ENCODE data around the gene SSU72.
"Not testable (repeated sequence)": the region's sequence is repeated elsewhere in the genome, so short reads cannot be mapped to it uniquely, and the experiment has no call there.

Gene SSU72

DNA sequence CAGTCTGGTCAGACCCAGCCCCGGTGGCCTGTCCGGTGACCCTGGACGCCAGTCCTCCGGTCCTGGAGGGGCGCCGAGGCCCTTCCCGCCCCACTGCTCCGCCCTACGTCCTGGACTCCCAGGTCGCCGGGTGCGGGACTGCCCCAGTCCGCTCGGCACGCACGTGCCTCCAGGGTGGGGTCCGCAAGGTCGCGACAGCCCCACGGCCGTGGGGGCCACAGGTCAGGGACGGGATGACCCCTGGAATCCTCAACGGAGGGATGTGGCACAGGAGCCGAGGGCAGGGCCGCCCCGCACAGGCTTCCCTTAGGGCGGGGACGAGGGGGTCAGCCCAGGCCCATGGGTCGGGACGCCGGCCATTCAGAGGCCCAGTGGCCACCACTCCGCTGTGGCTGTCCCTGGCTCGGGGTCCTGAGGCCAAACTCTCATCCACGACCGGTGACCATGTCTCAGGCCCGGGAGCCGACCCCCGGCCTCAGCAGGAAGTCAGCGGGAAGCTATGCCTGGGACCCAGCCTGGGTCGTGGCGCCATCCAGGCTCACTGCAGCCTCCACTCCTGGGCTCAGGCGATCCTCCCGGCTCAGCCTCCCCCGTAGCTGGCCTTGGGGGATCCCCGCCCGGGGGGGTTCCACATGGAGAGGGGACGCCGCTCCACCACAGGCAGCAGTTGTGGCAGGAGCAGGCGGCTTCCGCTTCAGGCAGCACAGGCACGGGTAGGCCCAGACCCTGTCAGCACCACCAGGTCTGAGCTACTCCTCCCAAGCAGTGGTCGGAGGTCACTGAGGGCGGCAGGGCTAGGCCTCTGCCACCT lies 33.6 kb downstream of the SSU72 start:
- DNase-seq (ENCODE audit: low read depth): no peak

DNA sequence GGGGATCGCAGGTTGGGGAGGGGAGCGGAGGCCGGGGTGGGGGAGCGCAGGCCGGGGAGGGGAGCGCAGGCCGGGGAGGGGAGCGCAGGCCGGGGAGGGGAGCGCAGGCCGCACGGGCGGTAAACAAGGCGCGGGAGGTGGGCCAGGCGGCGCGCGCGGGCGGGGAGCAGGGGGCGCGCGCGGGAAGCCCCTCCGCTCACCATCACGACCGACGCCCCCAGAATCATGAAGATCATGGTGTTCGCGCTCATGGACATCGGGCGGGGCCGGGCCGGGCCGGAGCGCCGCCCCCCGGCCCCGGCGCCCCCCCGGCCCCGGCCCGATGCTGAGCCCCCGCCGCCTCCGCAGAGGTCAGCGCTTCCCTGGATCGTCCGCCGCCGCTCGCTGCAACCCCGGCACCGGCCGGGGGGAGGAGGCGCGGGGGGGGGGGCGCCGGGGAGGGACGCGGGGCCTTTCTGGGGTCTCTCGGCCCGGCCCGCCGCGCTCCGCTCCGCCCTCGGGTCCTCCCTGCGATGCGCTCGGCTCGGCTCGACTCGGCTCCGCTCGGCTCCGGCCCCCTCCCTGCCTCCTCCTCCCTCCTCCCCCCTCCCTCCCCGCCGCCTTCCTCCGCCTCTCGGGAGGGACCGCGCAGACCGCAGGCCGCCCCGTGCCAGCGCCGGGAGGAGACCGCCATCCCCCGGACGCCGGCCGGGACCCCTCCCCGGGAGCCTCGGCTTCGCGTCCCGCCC lies 34.4 kb downstream of the SSU72 start, which contains the start of gene TMEM240:
TSS of gene TMEM240 (minus strand) at position 535 of the 728 bp plus-strand sequence. CDS start at position 257, 278 bp downstream.
- peak; percentile 49 for DNase-seq (ENCODE audit: low read depth)

DNA sequence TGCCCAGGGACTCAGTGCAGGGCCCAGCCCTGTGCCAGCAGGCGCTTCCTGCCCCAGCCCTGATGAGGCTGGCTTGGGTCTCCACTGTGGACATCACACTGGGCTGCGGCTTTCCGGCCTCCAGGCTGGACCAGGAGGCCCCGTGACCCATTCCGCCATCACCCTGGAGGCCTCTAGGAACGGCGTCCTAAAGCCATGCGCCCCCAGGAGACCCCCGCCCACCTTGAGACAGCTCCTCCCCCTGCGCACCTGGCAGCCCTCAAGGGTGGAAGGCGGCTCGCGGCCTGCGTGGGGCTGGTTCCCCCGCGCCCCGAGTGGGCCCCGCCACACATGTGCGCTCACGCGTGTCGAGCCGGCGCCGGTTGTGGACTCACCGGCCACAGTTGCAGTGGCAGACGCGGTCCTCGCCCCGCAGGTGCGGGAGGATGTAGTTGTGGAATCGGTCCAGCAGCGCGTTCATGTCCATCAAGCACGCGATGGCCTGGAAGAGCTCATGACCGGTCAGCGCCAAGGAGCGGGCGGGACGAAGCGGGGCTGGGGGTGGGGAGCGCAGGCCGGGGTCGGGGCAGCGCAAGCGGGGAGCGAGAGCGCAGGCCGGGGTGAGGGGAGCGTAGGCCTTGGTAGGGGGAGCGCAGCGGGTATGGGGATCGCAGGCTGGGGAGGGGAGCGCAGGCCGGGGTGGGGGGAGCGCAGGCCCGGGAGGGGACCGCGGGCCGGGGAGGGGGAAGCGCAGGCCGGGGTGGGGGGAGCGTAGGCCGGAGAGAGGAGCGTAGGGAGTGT lies 35.2 kb downstream of the SSU72 start:
- DNase-seq (ENCODE audit: low read depth): no peak

DNA sequence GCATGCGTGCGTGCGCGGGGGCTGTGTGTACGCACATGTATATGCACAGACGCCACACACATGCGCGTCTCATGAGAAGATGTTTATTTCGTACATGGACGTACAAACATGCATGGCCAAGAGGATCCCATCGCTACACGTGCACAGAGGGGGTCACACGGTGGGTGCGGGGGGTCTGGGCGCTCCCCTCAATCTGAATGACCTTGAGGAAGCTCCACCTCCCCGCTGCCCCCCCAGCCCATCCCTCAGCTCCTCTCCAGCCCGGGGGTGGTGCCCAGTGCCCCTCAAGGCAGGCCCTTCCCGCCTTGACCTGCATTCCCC lies 35.7 kb downstream of the SSU72 start:
- no peak for DNase-seq (ENCODE audit: low read depth)

DNA sequence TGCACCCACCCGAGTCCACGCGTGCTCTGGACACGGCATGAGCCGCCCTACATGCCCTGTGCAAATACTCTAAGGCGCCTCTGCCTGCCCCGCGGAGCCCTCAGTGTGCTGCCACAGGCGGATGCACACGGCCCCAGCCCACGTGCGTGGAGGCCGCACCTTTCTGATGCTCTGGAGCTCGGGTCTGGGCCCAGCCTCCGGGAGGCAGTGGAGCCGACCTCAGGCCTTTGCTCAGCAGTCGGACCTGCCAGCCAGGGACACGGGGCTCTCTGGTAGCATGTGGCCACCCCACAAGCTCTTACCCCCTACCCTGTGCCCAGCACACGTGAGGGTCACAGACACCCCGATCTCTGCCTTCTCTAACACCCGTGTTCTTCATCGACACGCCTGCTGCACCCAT lies 36.3 kb downstream of the SSU72 start:
- DNase-seq (ENCODE audit: low read depth): no peak

DNA sequence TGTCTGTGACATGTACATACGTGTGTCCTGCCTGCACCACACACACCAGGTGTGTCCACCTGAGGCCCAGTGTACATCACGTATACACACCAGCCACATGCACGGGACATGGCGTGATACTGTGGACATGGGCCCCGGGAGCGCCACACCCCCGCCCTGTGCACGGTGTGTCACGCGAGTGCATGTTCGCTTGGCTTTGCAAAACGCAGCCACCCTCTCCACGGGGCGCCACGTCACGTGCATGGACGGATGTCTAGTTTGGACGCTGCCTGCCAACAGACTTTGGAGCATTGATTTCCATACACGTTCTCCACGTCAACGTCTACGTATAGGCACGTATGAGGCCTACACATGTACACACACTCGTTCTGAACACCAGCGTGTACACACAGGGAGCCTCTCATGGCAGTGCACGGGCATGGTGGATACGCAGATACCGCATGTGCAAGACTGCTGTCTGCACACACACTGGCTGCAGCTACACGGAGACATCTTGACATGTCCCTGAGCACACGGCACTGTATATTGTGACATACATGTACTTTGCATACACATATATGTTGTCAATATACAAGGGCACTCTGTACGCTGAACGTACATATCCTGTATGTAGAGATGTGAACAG lies 36.9 kb downstream of the SSU72 start:
- no peak for DNase-seq (ENCODE audit: low read depth)

DNA sequence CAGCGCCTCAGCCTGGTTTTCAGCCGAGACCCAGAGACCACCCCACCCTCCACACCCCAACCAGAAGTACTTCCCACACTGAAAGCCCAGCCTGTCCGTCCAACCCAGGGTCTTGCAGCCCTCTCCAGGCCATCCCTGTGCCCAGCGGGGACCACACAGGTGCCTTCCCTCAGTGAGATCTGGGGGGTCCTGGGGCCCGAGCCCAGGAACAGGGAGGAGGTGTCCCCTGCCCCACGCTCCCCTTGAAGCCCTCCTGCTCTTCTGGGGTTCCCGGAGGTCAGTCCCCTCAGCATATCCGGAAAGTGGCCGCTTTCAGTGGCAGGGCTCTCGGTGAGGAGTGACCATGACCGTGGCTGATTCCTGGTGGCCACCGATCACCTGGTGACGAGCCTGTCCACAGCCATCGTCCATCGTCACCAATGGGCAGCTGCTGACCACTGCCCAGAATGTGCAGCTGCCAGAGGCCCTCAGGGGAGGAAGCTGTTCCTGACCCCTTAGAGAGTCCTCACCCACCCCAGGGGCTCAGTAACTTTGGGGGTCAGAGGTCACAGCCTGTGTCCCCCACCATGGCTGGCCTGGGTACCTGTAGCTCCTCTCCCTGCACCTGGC lies 37.6 kb downstream of the SSU72 start:
- no peak for DNase-seq (ENCODE audit: low read depth)

DNA sequence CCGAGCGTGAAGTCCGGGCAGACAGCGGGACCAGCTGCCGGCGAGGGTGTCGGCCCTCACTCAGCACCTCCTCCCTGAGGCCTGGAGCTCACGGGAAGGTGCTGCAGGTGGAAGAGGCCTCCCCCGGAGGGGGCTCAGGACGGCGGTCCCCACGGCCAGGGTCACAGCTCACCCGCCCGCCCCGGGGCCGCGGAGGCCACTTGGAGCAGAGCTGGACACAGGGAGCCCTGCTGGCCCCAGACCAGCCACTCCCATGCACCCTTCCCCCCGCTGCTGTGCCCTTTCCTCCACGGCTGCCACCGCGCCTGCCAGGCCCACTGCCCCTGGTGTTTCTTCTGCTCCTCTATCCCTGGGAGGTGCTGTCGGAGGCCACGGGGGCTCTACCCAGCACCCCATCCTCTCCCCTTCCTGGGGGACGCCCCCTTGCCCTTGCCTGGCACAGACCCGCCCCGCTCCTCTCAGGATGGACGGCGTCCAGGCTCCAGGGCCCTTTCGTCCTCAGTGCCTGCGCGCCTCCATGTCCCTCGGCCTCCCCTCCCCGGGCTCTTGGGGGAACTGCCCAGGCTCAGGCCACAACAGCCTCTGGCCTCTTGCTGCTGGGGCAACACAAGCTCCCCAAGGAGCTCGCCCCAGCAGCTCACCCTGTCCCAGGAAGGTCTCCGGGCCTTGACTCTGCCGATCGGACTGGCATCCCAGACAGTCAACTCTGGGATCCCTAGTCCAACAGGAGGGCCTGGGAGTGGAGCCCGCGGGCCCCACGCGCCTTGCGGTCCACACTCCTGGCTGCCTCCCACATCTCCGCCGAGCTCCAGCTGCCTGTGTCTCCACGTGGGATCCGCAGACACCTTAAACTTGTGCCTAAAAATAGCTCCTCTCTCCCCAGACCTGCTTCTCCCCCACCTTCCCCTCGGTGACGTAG lies 38.4 kb downstream of the SSU72 start:
- no peak for DNase-seq (ENCODE audit: low read depth)

DNA sequence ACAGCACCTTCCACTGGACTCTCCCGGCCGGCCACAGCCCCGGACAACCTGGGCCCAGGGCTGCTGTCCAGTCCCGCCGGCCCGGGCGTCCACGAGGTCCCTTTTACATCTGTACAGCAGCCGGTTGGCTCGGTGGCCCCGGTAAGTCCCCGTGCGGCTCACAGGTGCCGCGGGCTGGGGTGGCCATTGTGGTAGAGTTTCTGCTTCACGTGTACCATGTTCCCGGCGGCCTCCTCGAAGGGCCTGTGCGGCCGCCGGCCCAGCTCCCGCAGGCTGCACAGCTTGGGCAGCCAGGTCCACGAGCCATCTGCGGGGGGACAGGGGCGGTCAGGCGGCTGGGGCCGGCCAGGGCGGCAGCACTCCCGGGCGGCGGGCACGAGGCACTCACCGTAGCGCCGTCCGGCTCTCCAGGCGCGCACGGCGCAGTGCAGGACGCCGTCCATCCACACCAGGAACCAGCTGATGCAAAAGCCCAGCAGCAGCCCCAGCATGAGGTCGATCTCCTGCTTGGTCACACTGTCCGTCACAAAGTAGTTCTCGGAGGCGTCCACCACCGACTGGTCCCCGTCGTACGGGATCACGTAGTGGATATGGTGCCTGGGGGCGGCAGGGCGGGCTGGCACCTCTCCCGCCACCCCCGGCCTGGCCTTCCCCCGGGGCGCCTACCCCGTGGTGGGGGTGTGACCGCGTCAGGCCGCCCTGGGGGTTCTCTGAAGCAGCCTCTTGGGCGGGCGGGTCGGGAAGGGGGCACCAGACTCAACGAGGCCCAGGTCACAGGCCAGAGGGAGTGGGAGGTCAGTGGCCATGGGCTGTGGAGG lies 39.3 kb downstream of the SSU72 start:
- DNase-seq (ENCODE audit: low read depth): no peak

DNA sequence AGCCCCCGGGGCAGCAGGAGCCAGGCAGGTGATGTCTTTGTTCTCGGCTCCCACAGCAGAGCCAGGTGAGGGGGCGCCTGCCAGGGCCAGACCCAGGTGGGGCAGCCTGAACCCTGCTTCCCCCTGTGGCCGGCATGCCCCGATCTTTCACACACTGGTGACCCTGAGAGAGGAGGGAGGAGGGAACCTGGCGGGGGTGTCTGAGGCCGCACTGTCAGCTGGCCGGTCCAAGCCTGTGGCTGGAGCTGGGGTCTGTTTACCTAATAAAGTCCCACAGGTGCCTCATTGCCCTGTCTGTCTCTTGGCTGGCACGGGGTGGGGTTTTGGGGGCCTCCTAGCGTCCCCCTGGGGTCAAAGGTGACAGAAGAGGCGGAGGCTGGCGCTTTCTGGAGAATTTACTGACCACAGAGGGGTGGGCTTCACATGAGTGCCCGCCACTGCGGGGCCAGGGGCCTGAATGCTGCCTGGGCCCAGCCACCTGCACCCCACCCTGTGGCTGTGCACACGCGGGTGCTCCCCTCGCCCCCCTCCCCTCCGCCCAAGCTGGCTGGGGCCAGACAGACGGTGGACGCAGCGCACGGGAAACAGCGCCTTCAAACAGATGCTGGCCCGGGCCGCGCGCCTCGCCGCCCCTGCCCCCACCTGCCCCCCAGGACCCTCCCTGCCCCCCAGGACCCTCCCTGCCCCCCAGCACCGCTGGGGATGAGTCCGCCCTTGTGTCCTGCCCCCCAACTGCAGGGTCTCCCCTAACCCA lies 40.1 kb downstream of the SSU72 start:
- no peak for DNase-seq (ENCODE audit: low read depth)

DNA sequence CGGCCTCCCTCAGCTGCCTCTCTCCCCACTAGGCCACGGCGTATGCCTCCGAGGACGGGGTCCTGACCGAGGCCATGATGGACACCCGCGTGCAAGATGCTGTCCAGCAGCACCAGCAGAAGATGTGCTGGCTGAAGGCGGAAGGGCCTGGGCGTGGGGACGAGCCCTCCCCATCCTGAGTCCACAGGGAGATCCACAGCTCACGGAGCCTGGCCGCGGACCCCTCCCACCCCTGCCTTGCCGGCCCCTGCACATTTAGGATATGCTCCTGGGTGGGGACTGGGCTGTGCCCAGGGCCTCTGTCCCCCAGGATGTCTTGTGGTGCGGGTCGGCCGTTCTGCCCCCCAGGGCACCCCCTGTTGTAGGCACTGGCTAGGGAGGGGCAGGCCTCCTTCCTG lies 40.8 kb downstream of the SSU72 start:
- DNase-seq (ENCODE audit: low read depth): not testable (repeated sequence)

DNA sequence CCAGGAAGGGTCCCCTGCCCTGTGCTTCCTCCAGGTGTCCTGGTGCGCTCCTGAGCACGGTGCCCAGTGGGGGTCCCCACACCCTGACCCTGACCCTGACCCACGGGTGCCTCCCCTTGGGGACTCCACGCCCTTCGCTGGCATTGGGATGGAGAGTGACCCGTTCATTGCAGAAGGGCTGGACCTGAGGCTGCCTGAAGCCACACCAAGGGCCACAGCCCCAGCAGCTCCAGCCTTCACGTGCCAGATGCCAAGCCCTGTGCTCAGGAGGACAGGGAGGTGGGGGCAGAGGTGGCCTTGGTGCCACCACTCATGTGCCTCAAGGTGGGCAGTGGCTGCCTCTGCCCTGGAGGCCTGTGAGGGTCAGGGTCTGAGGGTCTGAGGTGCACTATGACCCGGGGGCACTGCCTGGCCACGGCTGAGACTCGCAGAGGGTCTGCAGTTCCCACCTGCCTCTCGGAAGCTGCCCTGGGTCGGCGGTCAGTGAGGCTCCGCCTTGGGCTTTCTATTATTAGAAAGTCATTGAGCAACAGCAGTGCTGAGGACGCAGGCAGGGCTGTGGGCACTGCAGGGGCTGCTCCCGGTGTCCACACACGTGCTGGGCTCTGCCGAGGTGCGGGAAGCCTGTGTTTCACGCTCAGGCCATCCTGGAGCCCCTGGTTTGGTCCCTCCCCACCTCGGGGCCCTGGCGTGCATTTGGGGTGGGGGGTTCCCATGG lies 41.3 kb downstream of the SSU72 start:
- not testable (repeated sequence) for DNase-seq (ENCODE audit: low read depth)

DNA sequence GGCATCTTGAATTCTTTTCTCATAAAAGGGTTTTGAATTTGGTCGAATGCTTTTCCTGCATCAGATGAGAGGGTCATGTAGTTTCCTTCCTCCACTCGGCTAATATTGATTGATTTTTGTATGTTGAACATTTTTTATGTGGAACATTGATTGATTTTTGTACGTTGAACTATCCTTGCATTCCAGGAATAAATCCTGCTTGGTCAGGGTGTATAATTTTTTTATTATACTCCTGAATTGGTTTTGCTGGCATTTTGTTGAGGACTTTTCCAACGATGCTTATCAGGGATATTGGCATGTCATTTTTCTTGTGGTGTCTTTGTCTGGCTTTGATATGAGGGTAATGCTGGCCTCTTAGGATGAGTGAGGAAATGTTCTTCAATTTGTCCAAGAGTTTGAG lies 42.7 kb downstream of the SSU72 start:
- DNase-seq (ENCODE audit: low read depth): no peak

DNA sequence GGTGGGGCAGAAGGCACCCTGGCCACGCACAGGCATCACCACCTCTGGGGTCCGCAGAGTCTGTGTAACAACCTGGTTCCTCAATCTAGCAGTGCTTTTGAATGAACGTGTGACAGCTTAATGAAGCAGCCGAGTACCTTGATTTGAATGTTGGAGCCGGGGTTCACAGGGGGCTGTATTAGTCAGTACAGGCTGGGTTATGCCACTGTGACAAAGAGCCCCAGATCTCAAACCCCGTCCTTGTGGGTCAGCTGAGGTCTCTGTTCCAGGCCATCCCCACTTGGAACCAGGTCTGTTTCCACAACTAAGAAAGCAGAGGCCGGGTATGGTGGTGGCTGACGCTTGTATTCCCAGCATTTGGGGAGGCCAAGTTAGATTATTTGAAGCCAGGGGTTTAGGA lies 44.7 kb downstream of the SSU72 start:
- no peak for DNase-seq (ENCODE audit: low read depth)

DNA sequence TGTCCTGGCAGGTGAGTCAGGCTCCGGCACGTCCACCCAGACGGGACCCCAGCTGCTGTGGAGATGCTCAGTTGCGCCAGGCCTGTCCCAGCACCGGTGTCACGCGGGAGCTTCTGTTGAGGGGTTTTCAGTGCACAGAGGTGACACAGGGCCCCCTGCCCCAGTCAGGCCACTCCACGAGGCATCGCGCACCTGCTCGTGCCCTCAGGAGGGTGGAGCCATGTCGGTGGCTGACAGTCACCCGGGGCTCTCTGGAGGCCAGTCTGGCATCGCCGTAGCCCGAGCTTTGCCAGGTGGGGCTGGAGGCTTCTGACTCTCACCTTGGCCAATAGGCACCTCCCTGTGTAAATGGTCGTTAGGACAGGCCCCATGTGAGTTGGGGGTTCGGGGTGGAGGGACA lies 45.3 kb downstream of the SSU72 start:
- no peak for DNase-seq (ENCODE audit: low read depth)

DNA sequence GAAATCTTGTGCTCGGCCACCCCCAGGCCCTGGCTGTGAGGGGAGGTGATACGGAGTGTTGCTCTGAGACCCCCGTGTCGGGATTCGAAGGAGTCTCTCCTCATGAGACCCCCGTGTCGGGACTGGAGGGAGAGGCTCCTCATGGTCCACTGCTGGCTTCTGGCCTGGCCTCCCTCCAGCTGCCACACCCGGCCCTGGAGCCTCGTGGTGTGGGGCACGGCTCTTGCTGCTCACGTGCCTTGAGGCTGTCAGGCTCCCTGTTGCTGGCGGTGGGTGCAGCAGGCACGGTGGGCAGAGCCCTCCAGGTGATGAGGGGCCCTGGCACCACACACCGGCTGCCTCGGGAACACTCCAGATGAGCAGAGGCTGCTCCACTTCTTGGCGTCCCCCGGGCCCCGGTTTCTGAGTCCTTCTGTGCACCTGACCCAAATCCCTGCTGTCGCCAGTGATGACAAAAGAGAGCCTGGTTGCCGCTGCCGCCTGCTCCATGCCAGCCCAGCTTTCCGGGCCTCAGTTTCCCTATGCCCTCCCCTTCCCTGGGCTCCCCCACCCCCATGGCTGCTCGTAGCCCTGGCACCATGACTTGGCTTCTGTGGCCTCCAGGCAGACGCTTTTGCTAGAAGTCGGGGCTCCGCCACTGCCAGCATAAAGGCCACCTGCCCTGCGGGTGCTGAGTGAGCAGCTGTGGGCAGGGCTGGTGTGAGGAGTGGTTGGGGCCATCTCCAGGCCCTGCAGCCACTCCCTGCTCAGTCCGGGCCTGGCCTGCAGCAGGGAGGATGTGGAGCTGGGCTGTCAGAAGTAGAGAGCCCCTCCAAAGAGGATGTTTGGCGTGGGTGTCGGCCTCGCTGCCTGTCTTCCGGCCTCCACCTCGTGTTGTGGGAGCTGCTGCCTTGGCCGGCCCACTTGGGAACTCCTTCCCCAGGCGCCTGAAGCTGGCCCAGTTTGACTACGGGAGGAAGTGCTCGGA lies 46.1 kb downstream of the SSU72 start:
- DNase-seq (ENCODE audit: low read depth): no peak

Data from T follicular helper cell (primary cell).